ENCODE data around the gene FOXP4.

Gene FOXP4

DNA sequence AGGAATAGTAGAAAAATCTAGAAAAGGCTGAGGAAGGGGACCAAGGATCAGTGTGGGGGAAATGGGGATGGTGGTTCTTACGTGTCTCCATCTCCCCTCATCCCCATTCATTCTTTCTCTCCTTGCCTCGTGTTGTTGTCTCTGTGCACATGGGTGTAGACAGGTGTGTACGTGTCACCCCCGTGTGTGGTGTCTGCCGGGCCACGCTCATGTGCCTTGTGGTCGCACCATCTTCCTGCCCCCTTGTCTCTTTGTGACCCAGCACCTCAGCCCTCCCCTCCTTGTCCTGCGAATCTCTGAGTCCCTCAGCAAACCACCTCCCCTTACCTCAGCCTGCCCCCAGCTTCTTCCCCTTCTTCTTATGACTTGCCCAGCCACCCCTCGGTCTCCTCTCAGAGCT lies 39.4 kb downstream of the FOXP4 start:
- DNase-seq (ENCODE audit: low spot score): no peak

DNA sequence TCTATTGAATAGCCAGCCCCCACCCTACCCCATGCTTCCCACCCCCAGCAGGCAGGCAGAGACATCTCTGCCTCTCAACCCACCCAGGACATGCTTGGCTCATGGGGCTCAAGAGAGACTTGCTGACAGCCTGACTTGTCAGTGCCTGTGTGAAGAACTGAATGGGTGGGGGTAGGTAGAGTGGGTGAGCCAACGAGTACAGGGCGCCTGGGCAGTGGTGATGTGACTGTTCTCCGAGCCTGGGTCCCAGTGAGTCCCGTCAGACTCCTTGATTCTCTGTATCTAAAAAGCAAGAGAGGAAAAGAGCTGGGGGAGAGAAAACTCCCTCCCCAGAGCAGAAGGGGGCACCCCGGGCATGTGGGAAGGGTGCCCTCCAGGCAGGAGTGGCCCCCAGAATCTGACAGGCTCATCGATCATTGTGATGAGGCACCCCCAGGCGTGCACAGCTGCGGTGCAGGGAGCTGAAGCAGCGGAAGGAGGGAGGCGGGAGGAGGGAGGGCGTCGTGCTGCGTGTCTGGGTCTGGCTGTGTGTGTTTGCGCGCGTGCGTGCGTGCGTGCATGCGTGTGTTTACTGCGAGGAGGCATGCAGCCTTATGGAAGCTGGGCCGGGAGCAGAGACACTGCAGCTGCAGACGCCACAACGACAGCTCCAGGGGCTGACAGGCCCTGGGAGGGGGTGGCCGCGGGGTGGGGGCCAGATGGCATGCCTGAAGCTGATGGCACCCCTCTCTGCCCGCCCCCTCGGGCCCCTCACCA lies 40.2 kb downstream of the FOXP4 start:
- DNase-seq (ENCODE audit: low spot score): no peak

DNA sequence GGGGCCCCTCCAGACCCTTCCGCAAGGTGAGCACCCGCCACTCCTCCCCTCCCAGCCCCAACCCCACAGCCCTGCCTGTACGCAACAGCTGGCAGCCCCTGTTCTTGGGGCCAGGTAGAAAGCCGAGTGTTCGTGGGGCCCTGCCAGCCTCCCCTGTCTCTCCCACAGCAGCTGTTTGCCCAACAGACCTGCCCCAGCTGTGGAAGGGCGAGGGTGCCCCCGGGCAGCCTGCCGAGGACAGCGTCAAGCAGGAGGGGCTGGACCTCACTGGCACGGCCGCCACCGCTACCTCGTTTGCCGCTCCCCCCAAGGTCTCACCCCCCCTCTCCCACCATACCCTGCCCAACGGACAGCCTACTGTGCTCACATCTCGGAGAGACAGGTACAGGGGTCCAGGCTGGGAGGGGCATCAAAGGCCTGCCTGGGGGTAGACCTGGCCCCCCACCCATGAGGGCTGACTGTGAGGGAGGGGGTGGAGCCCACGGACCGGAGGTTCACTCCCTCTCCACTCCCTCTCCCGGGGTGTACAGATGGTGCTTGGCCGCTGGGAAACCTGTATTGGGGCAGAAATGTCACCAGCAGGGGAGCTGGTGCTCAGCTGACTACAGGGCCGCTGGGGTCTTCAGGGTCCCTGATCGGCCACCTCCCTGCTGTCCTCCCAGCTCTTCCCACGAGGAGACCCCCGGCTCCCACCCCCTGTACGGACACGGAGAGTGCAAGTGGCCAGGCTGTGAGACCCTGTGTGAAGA lies 41.1 kb downstream of the FOXP4 start:
- no peak for DNase-seq (ENCODE audit: low spot score)

DNA sequence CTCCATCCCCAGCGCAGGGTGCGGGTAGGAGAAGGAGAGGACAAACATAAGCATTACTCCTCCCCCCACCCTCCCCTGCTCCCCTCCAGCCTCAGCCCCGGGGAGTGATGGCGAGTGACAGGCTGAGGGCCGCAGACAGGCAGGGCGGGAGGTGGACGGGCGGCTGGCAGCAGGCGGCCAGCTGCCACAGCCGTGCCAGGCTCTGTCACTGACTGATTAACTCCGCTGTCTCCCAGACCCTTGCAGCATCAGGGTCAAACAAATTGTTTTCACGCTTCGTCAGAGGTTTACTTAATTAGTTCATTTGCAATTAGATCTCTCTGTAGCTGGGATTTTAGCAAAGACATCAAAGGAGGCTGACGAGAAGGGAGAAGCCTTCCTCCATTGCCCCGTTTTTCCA lies 41.9 kb downstream of the FOXP4 start:
- no peak for DNase-seq (ENCODE audit: low spot score)

DNA sequence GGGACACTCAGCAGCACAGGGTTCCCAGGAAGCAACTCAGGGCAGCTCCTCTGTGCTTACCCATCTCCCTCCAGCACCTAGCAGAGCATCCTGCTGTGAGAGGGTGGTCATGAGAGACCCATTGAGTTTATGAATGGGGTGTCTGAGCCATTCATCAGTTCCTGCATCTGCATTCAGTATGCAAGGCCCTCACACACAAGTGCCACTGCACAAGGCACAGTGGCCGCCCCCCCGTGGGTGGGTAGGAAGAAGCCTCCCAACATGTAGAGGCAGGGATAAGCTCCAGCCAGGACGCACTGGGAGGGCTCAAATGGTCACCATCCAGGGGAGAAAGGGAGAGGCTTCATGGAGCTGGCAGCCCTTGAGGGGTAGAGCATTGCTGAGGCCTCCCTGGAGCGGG lies 43.0 kb downstream of the FOXP4 start:
- no peak for DNase-seq (ENCODE audit: low spot score)

DNA sequence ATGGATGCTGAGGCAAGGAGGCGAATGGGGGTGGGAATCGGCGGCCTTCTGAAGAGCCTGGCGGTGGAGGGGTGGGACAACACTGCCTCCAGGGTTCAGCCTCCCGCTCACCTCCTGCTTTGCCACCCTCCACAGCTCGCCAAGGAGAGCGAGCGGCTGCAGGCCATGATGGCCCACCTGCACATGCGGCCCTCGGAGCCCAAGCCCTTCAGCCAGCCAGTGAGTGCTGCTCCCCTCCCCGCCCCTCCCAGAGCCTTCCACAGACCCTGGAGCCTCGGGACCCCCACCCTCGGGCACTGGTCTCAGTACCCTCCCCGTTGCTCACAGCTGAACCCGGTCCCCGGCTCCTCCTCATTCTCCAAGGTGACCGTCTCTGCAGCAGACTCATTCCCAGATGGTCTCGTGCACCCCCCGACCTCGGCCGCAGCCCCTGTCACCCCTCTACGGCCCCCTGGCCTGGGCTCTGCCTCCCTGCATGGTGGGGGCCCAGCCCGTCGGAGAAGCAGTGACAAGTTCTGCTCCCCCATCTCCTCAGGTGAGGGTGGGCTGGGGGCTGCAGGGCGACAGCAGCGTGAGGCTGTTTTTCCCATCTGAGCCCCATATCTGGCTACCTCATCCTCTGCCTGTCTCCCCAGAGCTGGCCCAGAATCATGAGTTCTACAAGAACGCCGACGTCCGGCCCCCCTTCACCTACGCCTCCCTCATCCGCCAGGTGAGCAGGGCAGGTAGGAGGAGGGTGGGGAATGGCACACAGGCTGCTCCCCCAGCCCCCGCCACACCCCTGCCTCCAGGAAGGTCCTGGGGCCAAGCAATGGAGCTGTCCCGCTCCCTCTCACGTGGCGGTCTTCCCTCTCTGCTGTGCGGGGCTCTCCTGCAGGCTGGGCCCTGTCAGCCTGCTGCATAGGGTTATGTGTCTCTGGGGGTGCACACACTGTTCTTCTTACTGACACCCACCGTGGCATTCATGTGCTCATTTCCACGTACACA lies 43.7 kb downstream of the FOXP4 start:
- DNase-seq (ENCODE audit: low spot score): no peak

DNA sequence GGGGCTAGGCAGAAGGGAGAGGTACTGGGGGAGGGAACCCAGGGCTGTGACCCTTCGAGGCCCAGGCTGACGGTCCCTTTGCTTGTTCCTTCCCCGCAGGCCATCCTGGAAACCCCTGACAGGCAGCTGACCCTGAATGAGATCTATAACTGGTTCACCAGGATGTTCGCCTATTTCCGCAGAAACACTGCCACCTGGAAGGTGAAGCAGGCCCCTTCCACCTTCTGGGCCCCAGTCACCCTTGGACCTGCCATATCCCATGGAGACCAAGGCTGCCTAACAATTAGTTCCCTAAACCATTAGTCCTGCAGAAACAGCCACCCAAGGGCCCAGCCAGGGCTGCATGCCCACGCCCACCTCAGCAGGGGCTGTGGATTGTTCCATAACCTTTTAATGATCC lies 44.9 kb downstream of the FOXP4 start:
- DNase-seq (ENCODE audit: low spot score): no peak

DNA sequence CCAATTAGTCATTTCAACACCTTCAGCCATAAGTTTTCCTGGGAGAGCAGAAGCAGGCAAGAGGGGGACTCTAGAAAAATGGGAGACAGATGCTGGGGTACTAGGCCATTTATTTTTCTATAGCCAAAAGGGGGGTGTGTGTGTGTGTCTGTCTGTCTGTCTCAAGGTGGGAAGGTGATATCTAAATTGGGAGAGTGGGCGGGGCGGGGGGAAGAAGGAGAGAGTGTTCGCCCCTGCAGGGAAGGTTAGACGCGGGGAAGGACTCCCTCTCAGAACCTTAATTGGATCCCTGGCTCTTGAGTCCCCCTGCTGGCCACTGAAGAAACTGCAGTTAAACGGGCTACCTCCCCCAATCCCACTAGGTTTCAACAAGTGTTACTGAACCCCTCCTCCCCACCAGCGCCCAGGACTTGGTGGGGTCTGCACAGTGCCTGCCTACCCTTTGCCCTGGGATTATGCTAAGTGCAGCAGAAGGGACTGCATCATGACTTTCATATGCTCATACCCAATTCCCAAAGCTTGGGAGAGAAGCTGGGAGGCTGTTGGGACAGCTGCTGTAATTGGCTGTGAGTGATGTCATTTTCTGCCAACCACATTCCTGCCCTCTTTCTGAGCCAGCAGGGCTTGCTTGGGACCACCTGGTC lies 45.8 kb downstream of the FOXP4 start:
- peak; percentile 64 for DNase-seq (ENCODE audit: low spot score)

DNA sequence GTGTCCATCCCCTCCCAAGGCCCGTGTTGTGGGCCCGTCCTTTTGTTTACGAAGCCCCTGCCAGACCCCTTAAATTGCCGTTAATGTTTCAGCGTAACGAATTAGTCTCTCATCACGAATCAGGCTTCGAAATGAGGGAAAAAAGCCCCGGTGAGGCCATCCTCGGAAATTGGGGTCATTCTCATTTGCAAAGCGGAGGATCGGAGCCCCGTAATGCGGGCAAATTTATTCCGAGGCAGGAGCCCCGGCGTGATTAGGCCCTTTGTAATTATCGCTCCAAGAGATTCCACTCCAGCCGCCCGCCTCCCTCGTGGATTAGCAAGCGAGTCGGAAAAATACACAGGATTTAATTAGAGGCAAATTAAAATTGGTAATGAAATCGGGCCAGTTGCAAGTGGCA lies 47.2 kb downstream of the FOXP4 start:
- DNase-seq (ENCODE audit: low spot score): no peak

DNA sequence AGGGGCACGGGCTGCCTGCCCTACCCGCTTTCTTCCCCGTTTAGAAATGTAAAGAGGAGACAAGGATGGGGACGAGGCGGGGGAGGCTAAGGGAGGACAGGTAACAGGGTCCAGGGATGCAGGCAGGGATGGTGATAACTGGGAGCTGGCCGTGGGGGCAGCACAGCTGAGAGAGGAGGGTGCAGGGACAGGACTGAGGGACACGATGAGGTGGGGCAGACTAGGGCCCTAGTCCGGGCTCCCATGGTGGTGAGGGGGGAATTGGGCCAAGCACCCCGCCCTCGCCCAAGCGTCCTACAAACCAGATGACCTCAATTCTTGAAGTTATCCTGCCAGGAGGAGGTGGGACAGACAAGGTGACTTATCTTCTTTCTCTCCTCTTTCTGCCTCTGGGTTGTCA lies 47.7 kb downstream of the FOXP4 start:
- DNase-seq (ENCODE audit: low spot score): no peak

DNA sequence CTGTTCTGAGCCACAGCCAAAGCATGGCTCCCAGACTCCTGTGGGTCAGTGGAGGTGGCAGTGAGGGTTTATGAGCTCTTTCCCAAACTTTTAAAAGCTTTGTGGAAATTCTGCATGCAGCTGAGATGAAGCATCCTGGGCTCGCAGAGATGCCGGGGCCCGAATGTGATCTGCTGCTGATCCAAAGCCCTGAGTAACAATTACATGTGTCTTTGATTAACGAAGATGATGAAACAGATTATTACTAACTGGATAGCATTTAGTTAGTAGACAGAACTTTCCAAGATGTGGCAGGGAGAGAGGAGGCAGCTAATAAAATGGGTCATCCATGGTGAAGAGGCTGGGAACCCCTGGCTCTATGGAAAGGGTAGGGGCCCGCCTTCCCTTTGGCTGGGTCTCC lies 48.1 kb downstream of the FOXP4 start:
- DNase-seq (ENCODE audit: low spot score): no peak

DNA sequence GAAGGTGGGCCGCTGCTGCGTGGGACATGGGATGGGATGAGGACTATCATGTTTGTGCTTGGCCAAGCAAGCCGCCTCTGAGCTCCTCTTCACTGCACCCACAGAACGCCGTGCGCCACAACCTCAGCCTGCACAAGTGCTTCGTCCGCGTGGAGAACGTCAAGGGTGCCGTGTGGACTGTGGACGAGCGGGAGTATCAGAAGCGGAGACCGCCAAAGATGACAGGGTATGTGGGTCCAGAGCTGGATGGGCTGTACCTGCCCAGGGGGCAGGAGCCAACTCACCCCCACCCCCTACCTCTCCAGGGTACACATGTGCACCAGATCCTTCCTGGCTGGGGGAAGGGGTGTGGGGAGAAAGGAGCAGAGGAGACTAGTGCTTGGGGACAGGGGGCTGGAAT lies 48.6 kb downstream of the FOXP4 start:
- DNase-seq (ENCODE audit: low spot score): no peak

DNA sequence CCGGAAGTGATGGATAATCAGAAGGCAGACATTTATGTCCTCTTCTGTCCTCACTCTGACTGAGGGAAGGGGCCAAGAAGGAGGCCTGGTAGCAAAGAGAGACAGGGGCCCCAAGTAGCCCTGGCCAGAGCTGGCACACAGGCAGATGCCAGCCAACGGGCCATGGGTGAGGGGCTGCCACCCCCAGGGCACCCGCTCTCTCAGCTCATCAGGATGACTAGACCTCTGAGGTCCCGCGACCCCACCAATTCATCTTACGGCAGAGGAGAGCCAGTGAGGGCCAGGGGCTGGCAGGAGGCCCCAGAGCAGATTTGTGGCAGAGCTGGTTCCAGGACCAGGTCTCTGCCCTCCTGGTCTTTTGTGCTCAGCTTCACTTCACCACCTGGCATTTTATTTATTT lies 49.0 kb downstream of the FOXP4 start:
- no peak for DNase-seq (ENCODE audit: low spot score)

DNA sequence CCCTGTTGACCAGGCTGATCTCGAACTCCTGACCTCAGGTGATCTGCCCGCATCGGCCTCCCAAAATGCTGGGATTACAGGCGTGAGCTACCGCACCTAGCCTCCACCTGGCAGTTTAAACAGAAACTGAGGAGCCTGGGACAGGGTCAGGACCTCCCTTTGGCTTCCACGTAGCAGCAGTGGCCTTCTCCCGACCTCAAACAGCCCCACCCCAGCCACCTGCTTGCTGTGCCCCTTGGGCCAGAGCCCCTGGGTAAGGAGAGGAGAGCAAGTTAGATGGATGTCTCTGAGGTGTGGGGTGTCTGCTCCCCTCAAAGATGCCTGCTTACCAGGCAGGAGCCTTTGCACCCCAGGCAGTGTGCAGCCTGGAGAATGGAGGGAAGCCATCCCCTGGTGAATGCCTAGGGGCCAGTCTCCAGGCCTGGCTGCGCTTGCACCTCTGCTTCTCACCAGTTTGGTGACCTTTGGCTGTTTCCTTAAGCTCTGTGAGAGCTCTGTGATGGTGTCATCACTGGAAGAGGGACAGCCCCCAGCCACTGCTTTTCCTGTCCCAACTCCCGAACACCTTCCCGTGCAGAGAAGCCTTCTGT lies 50.0 kb downstream of the FOXP4 start:
- DNase-seq (ENCODE audit: low spot score): no peak

DNA sequence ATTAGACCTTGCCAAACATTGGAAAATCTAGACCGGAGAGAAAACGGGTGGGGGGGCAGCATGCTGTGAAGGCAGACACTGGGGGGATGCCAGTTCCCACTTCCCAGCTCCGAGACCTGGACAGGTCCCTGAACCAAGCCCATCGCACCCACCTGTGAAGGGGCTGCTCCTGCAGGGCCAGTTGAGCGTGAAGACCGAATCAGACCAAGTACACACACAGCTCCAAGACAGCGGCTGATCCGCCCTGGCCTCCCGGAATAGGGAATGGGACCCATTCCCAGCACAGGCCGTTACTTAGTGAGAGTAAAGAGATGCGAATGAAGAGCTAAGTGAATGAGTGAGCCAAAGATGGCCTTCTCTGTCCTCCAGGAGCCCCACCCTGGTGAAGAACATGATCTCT lies 50.6 kb downstream of the FOXP4 start:
- no peak for DNase-seq (ENCODE audit: low spot score)

DNA sequence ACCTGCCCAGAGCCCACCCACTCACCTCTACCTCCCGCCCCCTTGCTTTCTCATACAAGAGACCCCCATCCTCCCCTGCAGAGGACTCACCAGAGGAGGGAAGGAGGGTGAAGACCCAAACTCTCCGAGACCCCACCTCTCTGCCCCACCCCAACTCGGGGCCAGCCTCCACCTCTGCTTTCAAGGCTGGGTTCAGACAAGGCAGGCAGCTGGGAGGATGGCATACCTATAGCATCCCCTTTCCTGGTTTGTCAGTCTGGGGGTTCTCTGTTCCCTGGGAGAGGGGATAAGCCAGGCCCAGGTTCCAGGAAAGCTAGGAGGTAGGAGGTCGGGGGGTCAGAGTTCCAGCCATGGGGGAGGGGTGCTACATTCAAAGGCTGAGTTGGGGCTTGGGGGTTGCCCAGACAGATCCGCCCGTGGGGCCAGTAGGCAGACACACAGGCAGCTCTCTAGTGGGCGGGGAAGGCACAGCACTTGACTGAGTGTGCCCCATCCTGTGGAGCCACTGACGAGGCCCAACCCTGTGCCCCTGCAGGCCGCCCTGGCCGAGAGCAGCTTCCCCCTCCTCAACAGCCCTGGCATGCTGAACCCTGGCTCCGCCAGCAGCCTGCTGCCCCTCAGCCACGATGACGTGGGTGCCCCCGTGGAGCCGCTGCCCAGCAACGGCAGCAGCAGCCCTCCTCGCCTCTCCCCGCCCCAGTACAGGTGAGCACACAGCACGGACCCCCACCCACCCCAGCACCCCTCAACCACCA lies 51.2 kb downstream of the FOXP4 start:
- DNase-seq (ENCODE audit: low spot score): no peak

DNA sequence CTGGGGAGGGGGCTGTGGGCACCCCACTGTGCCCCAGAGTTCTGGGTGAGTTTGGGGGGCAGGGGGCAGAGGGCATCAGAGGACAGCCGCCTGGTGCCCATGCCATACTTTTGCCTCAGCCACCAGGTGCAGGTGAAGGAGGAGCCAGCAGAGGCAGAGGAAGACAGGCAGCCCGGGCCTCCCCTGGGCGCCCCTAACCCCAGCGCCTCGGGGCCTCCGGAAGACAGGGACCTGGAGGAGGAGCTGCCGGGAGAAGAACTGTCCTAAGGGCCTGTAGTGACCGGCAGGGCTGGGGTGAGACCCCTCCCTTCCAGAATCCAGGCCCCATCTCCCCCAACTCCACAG lies 52.5 kb downstream of the FOXP4 start:
- DNase-seq (ENCODE audit: low spot score): no peak

DNA sequence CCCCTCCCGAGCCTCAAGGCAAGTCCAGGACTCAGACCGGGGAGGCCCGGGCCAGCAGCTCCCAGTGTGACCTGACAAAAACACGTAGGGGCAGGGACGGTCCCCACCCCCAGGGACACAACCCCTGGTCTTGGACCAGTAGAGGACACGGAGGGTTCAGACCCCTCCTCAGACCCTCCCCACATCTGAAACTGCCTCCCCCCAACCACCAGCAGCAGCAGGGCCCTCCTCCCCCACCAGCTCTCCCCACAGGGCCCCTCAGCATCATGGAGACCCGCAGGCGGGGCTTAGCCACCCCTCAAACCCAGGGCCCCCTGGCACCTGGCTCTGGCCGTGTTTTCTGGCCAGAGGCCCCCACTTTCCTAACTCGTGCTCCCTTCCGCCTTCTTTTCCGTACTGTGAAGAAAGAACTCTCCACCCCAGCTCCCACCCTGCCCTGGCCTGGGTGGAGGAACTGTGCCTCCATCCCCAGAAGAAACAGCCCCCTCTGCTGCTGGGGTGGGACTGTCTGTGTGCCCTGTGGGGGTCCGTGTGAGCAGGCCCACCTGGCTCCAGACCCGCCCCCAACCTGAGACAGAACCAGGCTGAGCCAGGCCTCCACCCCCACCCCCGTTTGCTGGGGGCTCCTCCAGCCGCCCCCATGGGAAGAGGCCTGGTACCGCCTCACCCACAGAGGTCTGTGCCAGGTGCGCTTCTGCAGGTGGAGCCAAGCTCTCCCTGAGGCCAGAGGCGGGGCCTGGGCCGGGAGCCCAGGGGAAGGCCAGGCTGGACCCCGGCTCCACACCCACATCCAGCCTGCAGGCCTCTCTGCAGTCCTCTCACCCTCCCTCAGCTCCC lies 53.1 kb downstream of the FOXP4 start:
- no peak for DNase-seq (ENCODE audit: low spot score)

DNA sequence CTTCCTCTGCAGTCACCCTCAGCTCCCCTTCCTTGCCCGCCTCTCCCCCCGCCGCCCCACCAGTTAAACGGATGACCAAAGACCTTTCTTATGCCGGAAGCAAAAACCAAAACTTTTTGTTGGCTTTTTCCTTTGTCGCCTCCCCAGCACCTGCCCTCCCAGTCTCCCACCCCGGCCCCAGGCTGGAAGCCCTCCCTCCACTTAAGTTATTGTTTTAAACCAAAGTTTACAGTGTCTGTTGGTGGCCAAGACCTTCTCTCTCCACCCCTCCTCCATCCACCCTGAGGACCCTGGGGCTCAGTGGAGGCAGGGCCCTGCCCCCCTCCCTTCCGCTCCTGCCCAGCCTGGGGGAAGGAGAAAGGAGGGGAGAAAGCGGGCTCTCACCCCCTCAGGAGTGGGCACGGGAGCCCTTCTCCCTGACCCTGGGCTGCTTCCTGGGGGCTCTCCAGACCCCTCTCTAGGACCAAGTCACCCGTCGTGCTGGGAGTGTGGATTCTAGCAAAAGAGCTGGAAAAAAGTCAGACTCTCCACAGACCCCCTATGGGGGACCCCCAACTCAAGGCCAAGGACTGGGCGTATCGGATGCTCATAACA lies 53.8 kb downstream of the FOXP4 start:
- DNase-seq (ENCODE audit: low spot score): no peak
